Activated gamma-delta T cell (primary cell): ENCODE measurements around the gene MRPL1.

Experiments used
- DNase-seq: peaks from one replicate; lab custom pipeline; 2025; lab: John Stamatoyannopoulos, UW
- total RNA-seq, 2 donors: gene quantifications; one replicate each; lab custom pipeline; 2026; lab: John Stamatoyannopoulos, UW

MRPL1 gene
- 18.1 to 20.4 reads per million in 2 donors for total RNA-seq

DNA sequence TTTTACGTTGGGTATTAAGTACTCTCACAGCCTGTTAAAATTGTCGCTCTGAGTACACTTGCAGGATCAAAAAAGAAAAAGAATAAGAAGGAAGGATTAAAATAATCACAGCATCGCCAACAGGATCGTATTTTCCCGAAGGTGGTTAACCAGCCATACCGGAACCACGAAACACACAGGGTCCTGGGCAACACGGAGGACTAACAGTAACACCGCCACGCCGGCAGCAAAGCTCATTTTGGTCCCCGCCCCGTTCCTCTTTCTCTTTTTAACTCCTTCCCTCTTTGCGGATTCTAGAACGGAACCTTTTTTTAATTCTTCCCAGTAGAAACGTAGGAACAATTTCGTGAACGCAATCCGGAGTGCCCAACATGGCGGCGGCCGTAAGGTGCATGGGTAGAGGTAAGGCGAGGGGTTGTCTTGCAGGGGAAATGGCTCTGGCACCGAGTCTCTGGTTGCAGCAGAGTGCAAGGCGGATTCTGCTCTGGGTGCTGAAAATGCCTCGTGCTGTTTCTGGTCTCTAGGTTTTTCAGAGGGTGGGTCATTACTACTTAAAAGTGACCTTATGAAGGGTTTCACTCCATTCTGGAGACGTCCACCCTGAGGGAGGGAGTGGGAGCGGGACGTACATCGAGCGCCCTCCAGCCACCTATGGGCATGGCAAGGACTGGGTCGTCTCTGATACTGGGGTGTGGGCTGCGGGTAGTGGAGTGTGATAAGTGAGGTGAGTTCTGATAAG is at the start of gene MRPL1:
Gene MRPL1, plus strand, starts transcription at position 353 of the 739 bp plus-strand sequence. Its CDS starts 19 bp downstream, at position 372.
- peak; percentile 49 for DNase-seq

DNA sequence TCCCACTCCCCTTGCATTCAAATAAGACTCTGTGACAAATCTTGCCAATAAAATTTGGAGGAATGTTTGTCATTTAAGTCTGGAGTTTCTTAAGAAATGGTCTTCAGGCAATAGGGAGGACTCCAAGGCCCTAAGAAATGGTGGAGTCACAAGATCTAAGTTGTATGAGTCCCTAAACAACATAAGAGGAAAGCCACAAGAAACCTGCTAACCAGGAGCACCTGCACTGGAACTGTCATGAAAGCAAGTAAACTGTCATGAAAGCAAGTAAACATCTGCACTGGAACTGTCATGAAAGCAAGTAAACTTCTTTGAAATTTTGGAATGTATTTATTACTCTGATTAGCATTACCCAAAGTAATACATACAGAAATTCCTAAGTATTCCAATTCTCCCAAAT is 47.0 kb upstream of the MRPL1 start:
- DNase-seq = no peak

DNA sequence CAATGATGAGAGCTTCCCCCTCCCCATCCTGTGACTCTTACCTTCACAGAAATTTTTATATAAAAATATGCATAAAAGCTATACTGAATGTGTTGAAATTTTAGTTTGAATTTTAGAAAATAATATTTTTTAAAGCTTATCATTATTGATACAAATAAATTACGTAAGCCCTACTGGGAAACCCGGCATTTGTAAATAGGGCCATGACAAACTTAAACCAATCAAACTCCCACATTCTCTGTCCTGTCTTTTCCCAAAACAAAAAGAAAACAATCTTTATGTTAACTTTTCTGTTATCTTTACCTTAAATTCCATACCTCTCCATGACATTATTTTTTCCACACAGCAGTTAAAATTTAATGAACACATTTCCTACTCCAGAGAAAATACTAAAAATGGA is 46.1 kb upstream of the MRPL1 start:
- DNase-seq = no peak

DNA sequence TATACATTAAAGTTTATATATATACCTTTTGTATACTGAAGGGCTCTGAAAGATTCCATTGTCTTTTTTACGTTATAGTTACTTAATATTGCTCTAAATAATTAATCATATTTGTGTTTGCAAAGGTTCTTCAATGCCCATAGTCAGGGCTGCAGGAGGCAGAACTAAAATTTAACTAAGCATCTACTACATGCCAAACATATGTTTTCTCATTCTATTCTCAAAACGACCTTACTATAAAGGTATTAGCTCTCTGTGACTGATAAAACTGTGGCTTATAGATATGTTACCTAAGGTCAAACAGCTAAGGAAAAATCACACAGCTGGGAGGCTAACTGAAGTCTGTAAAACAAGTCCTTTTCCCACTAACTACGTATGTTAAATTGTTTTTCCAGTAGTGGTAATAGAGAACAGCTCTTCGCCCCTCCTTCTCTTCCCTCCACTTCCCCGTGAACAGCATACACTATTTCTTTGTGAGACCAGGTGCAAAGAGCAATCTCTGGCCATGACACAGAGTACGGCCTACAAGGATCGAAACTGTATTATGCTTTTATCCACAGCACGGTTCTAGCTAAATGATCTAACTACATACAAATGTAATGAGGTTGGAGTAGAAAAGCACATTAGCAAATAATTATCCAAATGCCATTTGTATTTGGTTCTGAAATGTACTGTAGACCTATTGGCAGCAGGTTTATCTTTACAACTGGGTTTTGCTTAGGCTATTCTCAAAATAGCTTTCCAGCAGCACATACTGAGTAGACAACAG is 45.1 kb upstream of the MRPL1 start:
- no peak for DNase-seq

DNA sequence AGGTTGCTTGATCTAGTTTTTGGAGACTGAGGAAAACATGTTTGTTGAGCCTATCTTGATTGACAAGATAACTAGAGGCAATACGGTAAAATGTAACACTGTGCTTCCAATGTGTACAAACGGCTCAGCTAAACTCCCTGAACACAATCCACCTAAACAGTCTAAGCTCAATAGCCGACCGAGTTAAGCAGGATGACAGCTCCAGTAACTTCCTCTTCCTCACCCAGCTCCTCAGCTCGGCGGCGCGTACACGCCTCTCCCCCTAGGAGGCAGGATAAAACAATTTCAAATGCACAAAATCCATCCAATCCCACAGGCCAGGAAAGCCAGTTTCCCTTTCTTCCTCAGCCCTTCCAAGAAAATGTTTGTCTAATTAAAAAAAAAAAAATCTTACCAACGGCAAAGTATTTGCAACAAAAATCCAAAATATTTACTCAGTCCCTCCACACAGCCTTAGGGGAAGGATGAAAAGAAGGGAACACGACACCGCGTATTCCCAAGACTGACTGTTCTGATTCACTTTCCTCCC is 44.5 kb upstream of the MRPL1 start:
- peak; percentile 17 for DNase-seq

DNA sequence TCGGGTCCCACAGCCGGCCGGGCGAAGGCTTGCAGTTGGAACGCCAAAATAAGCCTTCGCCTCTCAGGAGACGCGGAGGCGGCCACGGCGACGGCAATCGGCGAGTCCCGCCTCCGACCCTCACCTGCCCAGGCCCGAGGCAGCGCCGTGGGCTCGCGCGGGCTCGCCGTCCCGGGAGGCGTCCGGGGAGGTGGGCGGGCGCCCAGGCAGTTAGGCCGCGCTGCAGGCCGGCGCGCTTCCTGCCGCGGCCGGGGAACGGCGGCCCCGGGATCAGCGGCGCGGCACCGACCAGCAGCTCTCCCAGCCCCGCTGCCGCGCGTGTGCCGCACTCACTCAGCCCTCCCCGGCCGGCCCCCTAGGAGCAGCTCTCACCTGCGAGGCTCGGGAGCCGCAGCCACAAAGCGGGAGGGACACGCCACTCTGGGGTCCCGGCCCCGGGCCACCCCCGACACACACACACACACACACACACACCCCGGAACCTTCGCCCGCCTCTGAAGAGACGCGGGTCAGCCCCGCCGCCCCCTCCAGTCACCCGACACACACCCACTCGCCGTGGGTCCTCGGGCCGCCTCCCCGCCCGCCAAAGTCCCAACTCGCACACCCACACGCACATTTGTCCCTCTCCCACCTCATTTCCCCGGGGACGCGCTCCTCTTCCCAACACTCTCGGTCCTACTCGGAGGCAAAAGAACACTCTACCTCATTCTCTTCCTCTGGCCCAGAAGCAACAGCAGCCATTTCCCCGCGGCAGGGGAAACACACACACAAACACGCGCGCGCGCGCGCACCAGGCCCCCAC is 43.8 kb upstream of the MRPL1 start, which contains the start of gene CNOT6L:
Gene CNOT6L, minus strand, starts transcription at position 767 of the 802 bp plus-strand sequence. Its CDS starts 60 bp downstream, at position 707.
- DNase-seq = peak; percentile 53

DNA sequence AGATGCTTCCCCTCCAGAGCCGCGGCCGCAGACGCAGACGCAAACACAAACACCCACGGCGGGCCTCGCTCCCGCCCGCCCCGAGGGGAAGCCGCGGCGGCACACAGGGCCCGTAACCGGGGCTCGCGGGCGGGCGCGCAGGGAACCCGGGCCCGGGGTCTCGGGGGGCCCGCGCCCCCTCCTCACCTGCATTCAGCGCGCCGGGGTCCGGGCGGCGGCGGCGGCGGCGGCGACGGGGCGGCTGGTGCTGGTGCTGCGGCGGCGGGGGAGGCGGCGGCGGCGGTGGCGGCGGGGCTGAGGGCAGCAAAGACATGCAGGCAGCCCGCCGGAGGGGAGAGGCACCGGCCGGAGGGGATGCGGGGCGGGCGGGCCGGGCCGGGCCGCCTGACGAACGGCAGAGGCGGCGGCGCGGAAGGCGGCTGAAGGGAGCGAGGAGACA is 43.2 kb upstream of the MRPL1 start:
- peak; percentile 86 for DNase-seq

DNA sequence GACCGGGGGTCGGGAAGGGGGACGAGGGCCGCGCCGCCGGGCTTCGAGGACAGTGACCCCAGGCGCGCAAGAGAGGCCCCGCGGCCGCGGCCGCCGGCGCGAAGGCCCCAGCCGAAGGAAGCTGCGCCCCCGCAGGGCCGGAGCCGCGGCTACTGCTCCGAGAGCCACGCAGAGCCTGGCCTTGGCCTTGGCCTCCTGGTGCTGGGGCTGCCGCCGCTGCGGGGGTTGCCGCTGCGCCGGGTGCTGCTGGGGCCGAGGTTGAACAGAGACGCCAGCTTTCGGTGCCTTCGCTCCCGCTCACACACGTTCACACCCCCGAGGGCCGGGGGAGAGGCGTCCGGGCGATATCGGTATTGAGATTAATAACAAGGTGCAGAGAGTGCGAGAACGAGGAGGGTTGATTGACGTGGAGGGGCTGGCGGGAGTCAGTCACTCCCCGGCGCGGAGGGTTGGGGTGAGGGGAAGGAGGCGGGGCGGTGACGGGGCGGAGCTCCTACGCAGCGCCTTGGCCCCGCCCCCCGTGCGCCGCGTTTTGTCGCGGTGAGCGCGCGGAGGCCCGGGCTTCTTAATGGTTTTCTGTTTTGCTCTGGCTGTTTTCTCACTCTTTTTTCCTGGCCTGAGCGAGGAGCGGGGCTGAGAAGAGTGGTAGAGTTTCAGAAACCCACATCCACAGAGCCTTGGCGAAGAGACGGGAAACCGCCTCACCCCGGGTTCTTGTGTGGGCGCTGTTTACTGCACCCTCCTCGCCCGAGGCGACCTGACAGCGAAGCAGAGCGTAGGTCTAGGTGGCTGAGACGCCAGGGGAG is 42.6 kb upstream of the MRPL1 start:
- DNase-seq = peak; percentile 91

DNA sequence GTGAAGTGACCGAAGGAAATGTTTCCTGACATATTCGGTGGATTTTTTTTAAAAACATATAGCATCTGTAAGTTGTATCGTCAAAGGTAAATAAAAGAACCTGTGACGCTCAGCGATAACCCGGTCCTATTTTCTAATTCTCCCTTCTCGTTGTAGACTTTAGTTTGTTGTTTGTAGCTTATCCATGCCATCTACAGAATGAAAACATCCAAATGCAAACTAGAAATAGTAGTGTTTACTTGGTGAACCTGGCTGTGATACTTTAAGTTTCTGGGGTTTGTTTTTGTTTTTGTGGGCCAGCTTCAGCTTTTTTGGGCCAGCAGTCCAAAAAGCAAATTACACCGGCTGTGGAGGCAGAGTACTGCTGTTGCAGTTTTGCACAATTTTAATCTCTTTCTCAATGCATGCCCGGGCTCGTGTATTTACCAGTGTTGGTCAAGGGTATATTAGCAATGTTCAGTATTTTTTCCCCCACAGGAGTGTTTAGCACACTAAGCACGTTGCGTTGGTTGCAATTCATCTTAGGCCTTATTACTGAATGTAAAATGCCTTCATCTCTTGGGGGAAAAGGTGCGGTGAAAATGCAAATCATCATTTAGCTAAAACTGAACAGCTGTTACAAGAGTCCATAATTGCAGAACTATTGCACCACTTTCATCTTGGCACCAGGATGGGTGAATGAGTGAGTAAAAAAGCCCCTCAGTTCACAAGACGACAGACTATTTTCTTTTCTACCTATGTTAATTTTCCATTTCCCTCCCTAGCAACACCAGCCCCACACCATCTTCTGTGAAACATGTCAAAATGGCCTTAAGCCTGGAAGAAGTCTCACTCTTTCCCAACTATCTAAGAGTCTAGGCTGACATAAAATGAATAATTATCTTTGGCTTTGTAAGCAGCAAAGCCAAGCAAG is 41.7 kb upstream of the MRPL1 start:
- no peak for DNase-seq

DNA sequence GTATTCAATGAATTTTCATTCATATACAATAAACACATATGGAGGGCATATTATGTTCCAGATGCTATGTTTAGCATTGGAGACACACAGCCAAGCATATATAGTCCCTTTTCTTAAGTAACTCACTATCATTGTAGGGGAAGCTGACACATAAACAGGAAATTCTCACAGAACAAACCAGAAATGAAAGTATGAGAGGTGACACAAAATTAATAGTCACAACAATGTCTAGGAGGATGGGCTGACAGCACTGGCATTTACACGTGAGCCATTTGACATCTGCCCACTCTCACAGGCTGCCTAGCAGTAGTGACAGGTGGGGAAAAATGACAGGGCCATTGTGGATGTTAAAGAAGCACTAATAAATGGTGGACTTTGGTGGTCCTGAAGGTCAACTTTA is 40.9 kb upstream of the MRPL1 start:
- no peak for DNase-seq

DNA sequence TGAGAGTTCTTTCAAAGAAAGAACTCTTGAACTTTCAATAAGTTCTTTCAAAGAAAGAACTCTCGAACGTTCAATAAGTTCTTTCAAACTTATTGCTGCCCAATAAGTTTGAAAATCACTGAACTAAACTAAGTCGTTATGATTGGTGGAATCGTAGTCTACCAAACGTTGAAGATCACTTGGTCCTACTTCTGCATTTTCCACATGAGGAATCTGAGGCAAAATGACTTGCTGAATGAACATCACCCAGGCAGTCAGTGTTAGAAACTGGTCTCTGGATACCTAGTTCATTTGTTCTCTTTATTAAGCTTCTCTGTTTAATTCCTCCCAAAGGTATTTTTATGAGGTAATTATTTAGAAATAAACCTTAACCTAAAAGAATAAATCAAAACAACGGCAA is 36.4 kb upstream of the MRPL1 start:
- no peak for DNase-seq

DNA sequence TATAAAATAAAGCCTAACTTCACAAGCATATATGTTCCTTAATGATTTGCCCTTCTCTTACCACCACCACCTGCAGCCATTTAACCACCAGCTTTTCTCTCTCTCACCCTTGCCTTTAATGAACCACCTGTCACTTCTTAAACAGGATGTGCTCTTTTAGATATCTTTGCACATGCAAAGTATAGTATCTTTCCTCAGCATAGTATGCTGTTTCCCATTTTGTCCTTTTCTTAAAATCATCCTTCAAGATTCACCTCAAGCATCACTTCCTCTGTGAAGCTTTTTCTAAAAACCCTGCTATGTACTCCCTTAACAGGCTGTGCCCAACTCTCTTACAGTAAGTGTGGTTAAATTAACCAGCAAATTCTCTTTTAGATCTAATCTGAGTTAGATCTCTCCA is 35.3 kb upstream of the MRPL1 start:
- DNase-seq = no peak

DNA sequence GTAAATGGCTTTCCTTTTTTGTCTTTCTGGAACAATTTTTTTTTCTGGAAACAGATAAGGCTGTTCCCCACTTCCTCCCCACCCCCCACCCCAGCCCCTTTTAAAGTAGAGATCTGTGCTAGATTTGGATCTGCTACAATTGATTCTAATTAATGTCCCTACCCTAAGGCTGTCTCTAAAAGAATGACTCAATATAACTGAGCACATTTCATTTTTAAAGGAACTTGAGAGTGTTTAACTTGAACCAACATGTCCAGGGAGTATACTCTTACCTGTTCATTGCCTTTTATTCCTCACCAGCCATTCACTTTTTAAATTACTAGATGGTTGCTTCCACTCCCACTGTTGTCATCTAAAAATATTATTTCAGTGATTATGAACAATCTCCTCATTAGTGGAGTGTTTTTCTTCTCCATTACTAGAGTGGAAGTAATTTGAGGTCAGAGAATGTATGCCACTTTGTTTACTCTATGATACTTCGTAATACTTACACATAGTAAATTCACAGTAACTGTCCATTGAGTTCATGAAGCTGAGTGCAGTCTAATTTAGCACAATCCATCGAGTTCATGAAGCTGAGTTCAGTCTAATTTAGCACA is 29.4 kb upstream of the MRPL1 start:
- DNase-seq = no peak

DNA sequence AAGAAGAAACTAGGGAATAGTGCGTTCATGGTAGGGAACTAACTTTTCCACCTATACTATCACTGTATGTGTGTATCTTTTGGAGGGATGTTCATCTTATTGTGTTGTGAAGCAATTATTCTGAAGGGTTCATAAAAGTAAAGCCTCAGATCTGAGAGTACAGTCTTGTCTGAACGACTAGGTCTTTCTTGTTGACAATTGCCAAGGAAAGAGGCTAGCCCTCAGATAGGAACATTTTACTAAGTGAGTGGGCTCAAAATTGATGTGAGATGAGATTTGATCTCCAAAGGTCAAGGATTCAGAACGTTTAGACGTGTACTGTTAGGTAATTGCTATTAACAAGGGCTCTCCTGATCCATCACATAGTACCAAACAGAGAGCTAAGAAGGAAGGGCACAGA is 28.2 kb upstream of the MRPL1 start:
- DNase-seq = no peak

DNA sequence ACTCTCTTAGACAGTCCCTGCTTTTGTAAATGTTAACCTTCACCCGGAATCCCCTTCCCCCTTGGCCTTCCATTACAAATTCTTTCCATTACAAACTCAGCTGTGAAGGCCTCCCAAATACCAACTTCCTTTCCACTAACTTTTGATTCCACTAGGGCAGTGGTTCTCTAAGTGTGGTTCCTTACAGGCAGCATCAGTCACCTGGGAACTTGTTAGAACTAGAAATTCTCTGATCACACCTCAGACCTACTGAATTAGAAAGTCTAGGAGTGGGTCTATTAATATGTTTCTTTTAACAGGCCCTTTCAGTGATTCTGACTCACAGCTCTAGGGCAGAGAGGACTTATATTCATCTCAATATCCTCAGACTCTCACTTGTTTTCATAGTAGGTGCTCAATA is 19.0 kb upstream of the MRPL1 start:
- no peak for DNase-seq

DNA sequence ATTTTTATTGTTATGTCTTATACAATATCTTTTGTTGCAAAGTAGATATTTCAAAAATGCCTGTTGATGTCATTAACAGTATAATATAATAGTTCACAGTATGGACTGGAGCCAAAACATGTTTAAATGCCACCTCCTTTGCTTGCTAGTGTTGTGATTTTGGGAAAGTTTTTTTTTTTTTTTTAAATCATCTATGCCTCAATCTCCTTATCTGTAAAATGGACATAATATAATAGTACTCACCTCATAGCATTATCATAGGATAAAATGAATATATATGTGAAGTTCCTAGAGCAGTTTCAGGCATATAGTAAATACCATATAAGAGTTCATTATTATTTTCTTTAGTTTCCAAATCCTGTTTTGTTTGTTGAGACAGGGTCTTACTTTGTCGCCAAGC is 18.3 kb upstream of the MRPL1 start:
- no peak for DNase-seq

DNA sequence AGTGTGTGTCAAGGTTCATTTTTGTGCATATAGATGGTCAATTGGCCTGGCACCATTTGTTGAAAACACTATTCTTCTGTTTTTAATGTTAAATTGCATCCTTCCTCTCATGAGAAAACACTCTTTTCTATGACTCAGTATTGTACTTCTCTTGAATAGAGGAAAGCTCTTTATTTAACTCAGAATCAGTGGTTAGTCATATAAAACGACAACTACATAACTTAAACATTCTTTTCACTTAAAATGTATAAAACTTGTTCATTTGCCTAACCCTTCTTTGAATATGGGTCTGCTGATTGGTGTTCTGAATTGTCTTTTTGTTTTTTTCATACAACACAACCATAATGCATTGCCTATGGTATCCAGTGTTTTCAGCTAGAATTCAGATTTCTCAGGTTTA is 17.2 kb upstream of the MRPL1 start:
- DNase-seq = no peak

DNA sequence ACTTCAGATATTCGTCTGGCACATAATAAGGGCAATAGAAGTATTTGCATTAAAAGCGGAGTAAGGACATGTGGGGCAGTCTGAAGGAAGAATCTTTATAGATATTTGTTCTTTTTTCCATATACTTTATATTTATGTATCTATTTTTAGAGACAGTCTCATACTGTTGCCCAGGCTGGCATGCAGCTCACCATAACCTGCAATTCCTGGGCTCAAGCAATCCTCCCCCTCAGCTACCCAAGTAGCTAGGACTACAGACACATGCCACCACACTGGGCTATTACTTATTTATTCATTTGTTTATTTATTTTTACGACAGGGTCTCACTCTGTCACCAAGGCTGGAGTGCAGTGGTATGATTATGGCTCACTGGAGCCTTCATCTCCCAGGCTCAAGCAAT is 16.7 kb upstream of the MRPL1 start:
- DNase-seq = no peak

DNA sequence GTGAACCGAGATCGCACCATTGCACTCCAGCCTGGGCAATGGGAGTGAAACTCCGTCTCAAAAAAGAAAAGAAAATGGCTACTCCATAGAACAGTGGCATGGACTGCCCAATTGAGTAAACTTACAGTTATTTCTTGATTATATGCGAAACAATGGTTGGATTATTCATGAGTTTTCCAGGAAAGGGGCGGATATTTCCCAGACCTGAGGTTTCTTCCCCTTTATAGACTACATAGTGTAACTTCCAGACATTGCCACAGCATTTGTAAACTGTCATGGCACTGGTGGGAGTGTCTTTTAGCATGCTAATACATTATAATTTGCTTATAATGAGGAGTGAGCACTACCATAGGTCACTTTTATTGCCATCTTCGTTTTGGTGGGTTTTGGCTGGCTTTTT is 14.1 kb upstream of the MRPL1 start:
- DNase-seq = no peak
